Measurements from ENCODE around the gene PTPN18. TPM values are rescaled to one million over a fixed set of nuclear protein-coding genes. Genes with fewer than 3 reads are reported as not detected.

Gene PTPN18
- total and polyA plus RNA-seq, 2 donors (not counting 1 experiment from before 2014, with no cell fraction given): 91.0 to 102 TPM

- Histone ChIP-seq H2AFZ (ENCODE audit: insufficient read depth, low read depth, low read length, poor library complexity, severe bottlenecking) (no peak overlapping the region), H4K20me1 (ENCODE audit: control insufficient read depth, insufficient read depth, low read length, poor library complexity, severe bottlenecking) (peaks cover 32% of the 10 kb centered on the region), H3K4me3 (ENCODE audit: control extremely low read depth in 1 of 5, extremely low read depth in 1 of 5, insufficient read depth in 1 of 5, low read depth in 2 of 5, low read length in 4 of 5) (no peak overlapping the region), H3K27ac (ENCODE audit: low read length in 2 of 2) (peak overlapping the region in 1 of 2 donors; percentile 76), H3K36me3 (replicated peaks in 1 of 2; ENCODE audit: control extremely low read depth in 1 of 2, control insufficient read depth in 1 of 2, extremely low read depth in 1 of 2, insufficient read depth in 2 of 2, low read length in 1 of 2) (peaks cover 0 to 6% of the 10 kb centered on the region in 2 experiments), H3K4me1 (ENCODE audit: control insufficient read depth in 2 of 2, insufficient read depth in 2 of 2, low read length in 2 of 2) (peaks cover 43 to 79% of the 10 kb centered on the region in 2 donors), H3K79me2 (ENCODE audit: control insufficient read depth, insufficient read depth, low read length) (peaks cover 48% of the 10 kb centered on the region), H3K4me2 (replicated peaks; ENCODE audit: low read depth, low read length, poor library complexity, severe bottlenecking) (no peak overlapping the region), H3K9ac (ENCODE audit: low read length) (no peak overlapping the region), H3K9me3 (ENCODE audit: control extremely low read depth in 1 of 3, control insufficient read depth in 2 of 3, insufficient read depth in 1 of 3, low read length in 2 of 3) (peaks cover 0 to 3% (median 0%) of the 10 kb centered on the region in 3 donors), H3K27me3 (replicated peaks in 1 of 4; ENCODE audit: control extremely low read depth in 1 of 4, control insufficient read depth in 3 of 4, insufficient read depth in 4 of 4, low read length in 3 of 4) (no peaks in the 10 kb centered on the region)
- WGBS (ENCODE audit: insufficient coverage): 93% methylated on average over 1 of the region's 3 CpGs
- Mint-ChIP-seq H3K4me1 (peaks cover 80% of the 10 kb centered on the region), H3K27ac (peak overlapping the region; percentile 99), H3K9me3 (ENCODE audit: insufficient read depth) (no peaks in the 10 kb centered on the region), H3K4me3 (peak overlapping the region; percentile 99), H3K27me3 (no peaks in the 10 kb centered on the region)
- POLR2A ChIA-PET: interaction anchor here (0.9 to 3.7 kb wide), 3 partner anchors 11 to 32 kb away, joined by 3 to 27 read pairs (median 3); partner anchors contain the start of gene IMP4
- intact Hi-C loops (cut with micrococcal nuclease): loop anchor here (5.0 kb wide), 1 partner anchor 1118 kb away; the partner anchor contains the start of gene MZT2A
- TF ChIP-seq EZH2 (IDR thresholded peaks at IDR 0.05; ENCODE audit: borderline replicate concordance, insufficient read depth, low read depth, low read length, poor library complexity, severe bottlenecking) (no peak), CTCF (IDR thresholded peaks at IDR 0.05) (no peak)
- ATAC-seq (ENCODE audit: low read depth): no peak
- CTCF ChIA-PET: interaction anchor here (1.0 to 6.7 kb wide), 10 partner anchors 11 to 41 kb away, joined by 4 to 61 read pairs (median 5); partner anchors contain the start of genes IMP4 and PTPN18
- DNase-seq: no peak
Observed at GRCh38 chr2:130373808-130374365, 18.0 kb downstream of the PTPN18 start.
